Measurements from ENCODE around the gene HPSE2.

GRCh38 chr10:98567391-98568133 is 668.1 kb downstream of the HPSE2 start:
- no peak for TF ChIP-seq CTCF (IDR thresholded peaks at IDR 0.05; ENCODE audit: low read depth, low read length)
- TF ChIP-seq POLR2A (IDR thresholded peaks at IDR 0.05; ENCODE audit: extremely low read depth, insufficient read length), result no peak
